GM19455 (cell line): ENCODE measurements around the gene PSMG3.

Experiments
- ATAC-seq: cut with Tn5 transposase; IDR thresholded peaks from one replicate; pipeline ENCODE4 v1.9.1; 2021; ENCODE audit not compliant: unreplicated experiment

The PSMG3 gene

DNA sequence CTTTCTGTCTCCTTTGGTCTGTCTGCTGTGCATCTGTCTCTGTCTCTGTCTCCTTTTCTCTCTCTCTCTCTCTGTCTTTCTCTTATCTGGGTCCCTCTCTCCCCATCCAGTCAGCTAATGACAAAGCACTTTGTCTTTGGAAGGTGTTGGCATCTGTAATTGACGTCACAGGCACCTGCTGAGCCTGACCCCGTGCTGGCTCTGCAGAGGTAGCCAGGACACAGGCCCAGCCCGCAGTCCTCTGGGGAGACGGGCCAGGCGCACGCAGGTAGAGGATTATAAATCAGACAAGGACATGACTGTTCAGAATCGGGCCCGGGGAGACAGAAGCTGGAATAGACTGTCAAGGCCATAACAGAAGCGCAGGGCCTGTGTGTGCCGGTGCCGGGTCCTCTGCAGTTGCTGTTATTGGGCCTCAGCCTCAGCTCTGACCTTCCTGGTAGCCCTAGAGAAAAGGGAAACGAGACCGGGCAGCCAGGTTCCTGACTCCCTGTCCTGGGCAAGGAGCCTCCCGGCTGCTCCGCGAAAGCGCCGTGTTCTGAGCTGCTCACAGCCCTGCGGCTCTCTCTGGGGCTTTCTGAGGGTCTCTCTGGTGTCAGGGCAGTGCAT is 10.7 kb upstream of the PSMG3 start:
- no peak for ATAC-seq

DNA sequence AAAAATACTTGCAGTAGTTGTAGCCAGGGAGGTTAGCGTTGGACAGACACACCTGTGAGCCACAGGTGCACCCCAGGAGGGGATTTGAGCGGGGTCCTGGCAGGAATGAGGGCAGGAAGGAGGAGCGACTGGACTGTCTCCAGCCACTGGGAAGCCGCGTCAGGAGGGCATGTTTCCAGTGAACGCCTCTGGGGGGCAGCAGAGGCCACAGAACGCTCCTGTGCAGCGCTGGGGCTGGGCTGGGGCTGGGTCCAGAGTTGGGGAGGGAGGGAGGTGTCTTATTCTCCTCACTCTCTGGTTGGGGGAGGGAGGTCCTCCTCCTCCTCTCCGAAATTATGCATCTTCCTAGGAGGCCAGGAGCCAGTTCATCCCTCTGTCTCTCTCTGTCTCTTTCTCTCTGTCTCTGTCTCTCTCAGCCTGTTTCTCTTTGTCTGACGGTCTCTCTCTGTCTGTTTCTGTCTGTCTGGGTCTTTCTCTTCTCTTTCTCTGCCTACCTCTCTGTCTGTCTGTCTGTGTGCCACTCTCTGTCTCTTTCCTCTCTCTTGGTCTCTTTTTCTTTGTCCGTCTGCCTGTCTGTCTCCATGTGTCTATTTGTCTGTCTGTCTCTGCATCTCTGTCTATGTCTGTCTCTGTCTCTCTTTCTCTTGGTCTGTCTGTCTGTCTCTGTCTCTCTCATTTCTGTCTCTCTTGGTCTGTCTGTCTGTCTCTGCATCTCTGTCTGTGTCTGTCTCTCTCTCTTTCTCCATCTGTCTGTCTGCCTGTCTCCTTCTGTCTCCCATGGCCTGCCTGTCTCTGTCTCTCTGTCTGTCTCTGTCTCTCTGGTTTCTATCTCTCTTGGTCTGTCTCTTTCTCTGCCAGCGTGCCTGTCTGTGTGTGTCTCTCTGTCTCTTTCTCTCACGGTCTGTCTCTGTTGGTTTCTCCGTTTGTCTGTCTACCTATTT is 9.9 kb upstream of the PSMG3 start:
- ATAC-seq: no peak

DNA sequence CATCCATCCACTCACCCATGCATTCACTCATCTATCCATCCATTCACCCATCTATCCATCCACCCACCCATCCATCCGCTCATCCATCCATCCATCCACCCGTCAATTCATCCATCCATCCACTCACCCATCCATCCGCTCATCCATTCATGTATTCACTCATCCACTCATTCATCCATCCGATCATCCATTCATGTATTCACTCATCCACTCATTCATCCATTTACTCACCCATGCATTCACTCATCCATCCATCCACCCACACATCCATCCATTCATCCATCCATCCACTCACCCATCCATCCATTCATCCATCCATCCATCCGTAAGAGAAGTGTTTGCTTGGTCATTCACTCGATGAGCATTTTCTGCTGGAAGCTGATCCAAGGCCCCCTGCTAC is 8.7 kb upstream of the PSMG3 start:
- ATAC-seq: no peak

DNA sequence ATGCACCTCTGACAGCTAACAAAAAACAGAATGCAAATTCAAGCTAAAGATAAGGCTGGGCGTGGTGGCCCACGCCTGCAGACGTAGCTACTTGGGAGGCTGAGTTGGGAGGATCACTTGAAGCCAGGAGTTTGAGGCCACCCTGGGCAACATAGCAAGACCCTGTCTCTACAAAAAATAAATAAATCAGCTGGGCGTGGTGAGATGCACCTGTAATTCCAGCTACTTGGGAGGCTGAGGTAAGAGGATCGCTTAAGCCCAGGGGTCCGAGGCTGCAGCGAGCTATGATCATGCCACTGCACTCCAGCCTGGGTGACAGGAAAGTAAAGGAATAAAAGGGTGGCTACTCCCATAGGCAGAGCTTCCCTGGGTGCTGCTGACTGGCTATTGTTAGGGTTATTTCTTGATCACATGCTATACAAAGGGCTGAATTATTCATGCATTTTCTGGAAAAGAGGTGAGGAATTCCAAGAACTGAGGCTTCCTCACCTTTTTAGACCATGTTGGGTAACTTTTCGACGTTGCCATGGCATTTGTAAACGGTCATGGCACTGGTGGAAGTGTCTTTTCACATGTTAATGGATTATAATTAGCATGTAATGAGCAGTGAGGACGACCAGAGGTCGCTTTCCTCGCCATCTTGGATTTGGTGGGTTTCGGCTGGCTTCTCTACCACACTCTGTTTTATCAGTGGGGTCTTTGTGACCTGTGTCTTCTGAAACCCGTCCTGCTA is 6.9 kb upstream of the PSMG3 start:
- ATAC-seq: no peak

DNA sequence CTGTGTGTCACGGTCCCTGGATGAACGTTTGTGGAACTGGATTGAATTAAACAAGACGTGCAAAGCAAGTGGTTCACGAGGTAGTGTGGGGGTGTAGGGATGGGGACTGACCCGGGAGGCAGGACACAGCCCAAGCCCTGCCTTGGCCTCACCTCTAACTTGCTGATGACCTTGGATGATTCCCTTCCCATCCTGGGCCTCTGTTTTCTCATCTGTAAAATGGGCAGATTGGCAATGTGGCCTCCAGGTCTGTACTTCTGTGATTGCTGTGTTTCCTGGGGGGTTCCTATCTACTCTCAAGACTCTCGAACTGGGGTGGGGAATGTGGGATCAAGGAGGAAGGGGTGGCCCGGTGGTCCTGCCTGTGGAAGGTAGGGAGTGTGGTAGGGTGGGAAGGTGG is 6.0 kb upstream of the PSMG3 start:
- ATAC-seq: no peak

DNA sequence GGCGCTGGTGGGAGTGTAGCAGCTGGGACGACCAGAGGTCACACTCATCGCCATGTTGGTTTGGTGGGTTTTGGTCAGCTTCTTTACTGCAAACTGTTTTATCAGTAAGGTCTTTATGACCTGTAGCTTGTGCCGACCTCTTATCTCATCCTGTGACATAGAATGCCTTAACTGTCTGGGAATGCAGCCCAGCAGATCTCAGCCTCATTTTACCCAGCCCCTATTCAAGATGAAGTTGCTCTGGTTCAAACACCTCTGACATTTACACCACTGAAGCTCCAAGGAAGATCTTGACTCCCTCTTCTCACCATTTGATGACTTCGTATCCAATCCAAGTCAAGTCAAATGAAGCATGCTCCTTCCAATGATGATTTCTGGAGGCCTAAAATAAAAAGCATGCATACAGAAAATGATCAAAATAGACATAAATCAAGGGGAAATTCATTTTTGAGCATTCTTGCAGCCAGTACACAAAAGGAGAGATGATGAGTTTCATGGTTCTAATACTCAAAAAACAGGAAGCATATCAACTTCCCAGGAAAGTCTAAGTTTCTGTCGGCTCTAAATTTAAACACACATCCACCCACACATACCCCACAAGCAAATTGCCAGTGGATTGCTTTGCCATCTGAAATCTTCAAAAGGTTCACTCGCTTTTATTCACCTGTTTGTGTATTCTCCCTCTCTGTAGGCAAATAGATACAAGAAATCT is 2.4 kb upstream of the PSMG3 start:
- ATAC-seq: no peak

DNA sequence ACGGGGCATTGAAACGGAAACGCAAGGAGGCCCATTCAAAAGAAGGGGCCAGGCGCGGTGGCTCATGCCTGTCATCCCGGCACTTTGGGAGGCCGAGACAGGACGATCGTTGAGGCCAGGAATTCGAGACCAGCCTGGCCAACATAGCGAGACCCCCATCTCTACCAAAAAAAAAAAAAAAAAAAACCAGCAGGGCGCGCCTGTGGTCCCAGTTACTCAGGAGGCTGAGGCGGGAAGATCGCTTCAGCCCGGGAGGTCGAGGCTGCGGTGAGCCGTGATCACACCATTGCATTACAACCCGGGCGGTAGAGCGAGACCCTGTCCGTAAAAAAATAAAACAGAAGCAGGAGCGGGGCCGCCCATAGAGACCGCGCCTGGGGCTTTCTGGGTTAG is 396 bp downstream of the PSMG3 start:
- ATAC-seq: no peak

DNA sequence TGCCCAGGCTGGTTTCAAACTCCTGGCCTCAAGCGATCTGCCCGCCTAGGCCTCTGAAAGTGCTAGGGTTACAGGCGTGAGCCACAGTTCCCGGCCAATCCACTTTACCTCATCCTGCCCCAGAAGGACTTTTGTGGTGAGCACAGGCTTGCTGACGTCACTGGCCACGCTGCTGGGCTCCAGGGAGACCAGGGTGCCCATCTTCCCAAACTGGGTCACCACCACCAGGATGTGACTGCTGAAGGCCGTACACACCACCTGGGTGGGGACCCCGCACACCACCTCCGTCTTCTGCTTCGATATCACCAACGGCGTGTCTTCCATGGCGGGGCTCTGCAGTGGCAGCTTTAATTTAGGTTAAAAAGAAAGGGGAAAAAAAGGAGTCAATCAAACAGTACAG is 816 bp downstream of the PSMG3 start:
- no peak for ATAC-seq

DNA sequence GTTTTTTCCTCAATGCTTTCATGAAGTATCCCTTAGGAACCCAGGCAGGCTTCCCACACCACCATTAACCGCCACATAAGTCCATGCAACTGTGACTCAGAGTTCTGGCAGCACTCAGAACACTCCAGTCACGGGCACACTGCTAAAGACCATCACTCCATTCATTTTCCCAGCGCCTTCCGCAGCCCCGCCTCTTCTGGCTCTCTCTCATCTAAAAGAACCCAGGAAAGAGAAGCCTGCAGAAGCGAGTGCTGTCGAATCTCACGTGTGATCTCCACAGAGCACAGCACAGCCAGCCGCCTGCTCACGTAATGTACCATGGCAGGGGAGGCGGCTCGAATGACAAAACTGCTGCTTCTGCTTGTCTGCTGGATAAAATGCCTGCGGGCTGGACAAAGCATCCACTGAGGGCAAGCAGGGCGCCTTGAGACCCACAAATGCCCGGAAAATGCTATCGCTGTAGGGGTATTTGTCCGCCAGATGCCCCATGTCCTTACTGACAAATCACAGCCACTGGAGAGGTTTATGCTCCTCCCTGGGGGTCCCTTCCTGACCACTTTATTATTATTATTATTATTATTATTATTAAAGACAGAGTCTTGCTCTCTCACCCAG is 1.8 kb downstream of the PSMG3 start:
- ATAC-seq: no peak

DNA sequence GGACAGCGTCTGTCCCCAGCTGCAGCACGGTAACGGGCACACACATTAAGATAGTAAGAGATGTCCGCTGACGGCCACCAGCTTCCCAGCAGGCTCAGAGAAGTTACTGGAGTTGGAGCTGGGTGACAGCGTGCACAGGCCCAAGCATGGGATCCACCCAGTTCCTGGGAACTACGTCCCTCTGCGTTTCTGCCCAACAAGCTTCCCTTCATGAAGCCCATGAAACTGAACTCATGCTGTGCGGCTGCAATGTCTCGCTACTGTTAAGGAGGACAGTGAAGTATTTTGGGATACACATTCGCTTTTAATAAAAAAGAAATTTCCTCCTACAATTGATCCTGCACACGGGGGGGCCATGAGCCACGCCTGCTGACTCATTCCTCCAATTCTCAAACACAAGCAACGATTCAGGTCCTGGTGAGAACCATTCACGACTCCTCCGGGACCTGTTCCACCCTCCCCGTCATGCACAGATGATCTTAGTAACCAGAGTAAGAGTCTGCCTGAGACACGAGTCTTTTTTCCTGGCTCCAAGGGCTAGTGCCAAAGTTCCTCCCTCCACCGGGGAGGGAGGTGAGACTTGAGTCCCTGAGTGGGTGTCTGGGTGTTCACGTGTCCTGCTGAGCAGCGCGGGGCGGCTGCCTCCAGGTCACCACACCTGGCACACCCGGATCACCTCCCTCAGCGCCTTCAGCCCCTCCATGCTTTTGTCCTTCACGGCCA is 2.6 kb downstream of the PSMG3 start:
- no peak for ATAC-seq

DNA sequence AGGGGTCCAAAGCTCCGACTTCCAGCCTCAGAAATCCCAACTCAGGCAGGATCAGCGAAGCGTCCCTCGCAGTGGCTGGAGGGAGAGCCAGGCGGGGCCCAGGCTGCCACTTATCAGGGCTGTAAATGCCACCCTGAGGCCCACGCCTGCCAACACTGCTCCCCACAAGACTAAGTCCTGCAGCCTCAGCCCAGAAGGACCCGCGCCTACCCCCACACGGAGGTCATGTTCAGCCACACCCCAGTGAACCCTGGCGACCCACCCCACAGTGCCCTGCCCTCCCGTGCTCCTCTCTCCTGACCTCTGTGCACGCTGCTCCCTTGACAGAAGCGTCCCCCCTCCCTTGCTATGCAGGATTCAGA is 3.2 kb downstream of the PSMG3 start:
- ATAC-seq: no peak

DNA sequence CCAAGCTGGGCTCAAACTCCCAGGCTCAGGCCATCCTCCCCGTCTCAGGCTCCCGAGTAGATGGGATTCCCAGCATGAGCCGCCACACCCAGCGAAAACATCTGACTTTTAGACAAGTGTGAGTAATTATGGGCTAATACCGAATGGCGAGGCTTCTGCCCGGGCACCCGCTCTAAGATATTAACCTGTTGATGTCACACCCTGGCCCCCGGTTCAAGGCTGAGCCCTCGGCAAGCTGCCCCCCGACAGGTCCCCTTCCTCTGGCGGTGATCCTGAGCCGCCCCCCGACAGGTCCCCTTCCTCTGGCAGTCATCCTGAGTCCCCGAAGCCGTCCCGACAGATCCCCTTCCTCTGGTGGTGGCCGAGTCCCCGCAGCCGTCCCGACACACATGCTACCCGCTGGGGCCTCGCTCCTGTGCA is 5.2 kb downstream of the PSMG3 start:
- no peak for ATAC-seq

DNA sequence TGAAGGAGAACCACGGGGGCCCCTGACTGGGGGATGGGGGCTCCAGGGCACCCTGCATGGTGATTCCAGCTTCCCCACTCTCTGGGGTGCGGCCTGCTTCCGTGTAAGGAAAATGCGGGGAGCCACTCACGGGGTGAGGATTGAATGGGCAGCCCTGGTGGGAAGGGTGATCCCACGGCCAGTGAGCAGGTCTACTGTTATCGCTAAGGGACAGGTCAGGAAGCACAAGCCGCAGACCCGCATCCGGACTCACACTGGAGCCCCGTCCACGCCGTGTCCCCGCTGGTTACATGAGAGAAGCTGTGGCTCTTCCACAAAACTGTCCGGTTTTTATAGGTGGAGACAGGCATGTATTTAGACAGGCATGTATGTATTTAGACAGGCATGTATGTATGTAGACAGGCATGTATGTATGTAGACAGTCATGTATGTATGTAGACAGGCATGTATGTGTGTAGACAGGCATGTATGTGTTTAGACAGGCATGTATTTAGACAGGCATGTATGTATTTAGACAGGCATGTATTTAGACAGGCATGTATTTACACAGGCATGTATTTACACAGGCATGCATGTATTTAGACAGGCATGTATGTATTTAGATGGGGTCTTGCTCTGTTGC is 5.7 kb downstream of the PSMG3 start:
- no peak for ATAC-seq

DNA sequence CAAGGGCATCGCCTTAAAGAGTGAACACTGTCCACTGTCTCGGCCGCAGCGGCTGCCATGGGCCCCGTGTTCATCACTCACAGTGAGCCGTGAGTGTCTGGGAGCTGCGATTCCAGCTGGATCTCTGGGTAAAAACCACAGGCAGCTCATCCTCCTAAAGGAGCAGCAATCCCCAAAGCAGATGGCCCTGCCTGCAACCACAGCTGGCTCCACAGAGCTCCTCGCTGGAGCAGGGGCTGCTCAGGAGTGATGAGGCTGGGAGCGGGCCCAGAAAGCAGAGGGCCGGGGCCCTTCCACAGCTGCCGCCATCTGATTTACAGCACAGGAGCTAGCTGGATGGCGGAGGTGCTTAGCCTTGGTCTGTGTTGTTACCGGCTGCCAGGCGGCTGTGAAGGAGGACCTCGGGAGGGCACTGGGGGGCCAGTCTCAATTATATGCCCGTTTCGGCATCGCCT is 7.2 kb downstream of the PSMG3 start:
- ATAC-seq: no peak

DNA sequence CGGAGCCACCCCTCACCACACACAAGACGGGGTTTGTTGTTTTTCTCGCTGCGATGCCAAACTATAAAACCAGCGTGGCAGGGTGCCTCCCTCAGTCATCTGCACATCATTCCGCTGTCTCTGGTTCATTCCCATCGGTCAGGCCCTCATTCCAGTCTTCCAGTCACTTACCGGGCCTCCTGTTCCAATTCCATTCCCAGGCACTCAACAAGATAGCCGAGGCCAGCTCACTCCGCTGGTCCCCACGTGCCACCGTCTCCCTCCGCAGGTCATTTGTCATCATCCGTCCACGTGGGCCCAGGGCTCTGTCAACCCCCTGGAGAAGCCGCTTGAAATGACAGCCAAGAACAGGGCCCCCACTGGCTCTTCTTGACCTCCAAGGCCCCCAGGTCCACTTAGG is 7.7 kb downstream of the PSMG3 start:
- no peak for ATAC-seq

DNA sequence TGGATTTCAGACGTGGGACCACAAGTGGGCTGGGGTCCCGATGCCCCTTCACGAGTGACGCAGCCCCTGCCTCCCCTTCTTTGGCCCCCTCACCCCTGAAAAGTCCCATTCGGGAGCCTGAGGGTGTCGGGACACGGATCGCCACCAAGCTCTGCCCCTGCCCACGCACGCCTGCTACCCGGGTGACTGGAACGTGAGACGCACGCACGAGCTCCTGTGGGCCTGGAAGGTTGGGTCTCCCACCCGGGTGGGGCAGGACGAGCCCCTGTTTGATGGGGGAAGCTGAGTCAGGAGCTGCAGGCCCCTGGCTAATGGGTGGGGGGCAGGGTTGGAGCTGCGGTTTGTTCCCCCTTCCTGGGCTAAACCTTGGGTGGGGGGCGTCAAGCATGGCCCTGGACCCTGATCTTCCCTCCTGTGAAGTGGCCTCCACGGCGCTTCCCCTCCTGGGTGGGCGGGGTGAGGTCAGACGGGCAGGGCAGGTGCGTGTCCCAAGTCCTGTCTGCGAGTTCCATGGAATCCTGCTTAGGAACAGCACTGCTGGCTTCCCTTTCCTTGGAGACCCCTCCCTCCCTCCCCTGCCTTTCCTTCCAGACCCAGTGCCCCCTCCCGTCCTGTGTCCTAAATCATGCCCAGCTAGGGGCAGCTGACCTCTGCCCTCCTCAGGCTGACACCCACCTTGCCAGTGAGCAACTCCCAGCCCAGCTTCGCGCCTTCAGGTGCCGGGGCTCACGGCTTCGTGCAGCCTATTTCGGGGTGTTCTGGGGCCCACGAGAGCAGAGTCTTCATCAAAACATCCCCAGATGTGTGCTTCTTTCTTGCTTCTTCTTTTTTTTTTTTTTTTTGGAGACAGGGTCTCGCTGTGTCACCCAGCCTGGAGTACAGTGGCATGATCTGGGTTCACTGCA is 8.5 kb downstream of the PSMG3 start:
- no peak for ATAC-seq

DNA sequence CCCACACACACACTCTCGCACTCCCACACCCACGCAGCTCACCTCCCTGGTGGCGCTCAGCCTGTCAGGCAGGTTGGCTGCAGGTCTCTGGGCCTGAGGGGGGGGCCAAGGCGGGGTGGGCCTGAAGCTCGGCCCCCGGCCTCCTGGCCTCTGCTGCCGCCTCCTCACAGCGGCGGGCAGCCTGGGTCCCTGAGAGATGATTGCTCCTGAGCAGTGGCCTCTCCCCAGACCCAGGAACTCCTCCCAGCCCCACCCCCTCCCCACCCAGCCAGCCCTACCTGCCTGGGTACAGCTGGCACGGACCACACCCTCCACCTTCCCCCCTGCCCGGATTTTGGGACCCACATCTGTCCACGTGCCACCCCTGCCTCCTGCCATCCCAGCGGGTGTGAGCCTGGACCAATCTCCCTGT is 9.2 kb downstream of the PSMG3 start:
- no peak for ATAC-seq
